ENCODE measurements around the gene LRRD1.

- TF ChIP-seq CTCF (IDR thresholded peaks at IDR 0.05; ENCODE audit: low read depth, low read length) (no peak), MAX (IDR thresholded peaks at IDR 0.05; ENCODE audit: low read depth, low read length) (no peak), POLR2A (IDR thresholded peaks at IDR 0.05; ENCODE audit: extremely low read depth, insufficient read length) (no peak), MYC (IDR thresholded peaks at IDR 0.05; ENCODE audit: low read depth, low read length) (no peak)
Measured at GRCh38 chr7:92141161-92141560, 37.8 kb downstream of the LRRD1 start.

Measured in NB4 (cell line).